Stomach smooth muscle (tissue), 2 donors: Measurements from ENCODE around the gene TRIM37.

Source experiments
- H3K27ac ChIP-seq: one replicate; pipeline ENCODE4 v1.7.0; 2013; ENCODE audit warnings: mild to moderate bottlenecking, low read length, inconsistent platforms
- H3K27me3 ChIP-seq, 2 donors: one replicate each; pipeline ENCODE4 v1.7.0; 2013; ENCODE audit warnings: low read length in 2 of 2; ENCODE audit not compliant: insufficient read depth in 2 of 2, control insufficient read depth in 1 of 2
- H3K36me3 ChIP-seq, 2 donors: one replicate each; pipeline ENCODE4 v1.7.0; 2013; ENCODE audit warnings: low read length in 2 of 2; ENCODE audit not compliant: control insufficient read depth in 2 of 2, insufficient read depth in 2 of 2
- H3K4me1 ChIP-seq: one replicate; pipeline ENCODE4 v1.7.0; 2013; ENCODE audit warnings: low read length; ENCODE audit not compliant: control insufficient read depth, insufficient read depth
- H3K4me3 ChIP-seq, 2 donors: one replicate each; pipeline ENCODE4 v1.7.0; 2013; ENCODE audit warnings: low read length in 2 of 2
- H3K9ac ChIP-seq, 2 donors: one replicate each; pipeline ENCODE4 v1.7.0; 2013; ENCODE audit warnings: low read length in 2 of 2, mild to moderate bottlenecking in 1 of 2
- H3K9me3 ChIP-seq, 2 donors: one replicate each; pipeline ENCODE4 v1.7.0; 2013; ENCODE audit warnings: low read length in 2 of 2; ENCODE audit not compliant: control insufficient read depth in 2 of 2
- donor health status: healthy.
- donor health status: Pancreatic carcinoma.

TRIM37 gene

GRCh38 chr17:59038734-59039133 is 67.9 kb downstream of the TRIM37 start:
- Histone ChIP-seq H3K27me3 (no peaks in the 10 kb centered on the region), H3K36me3 (peaks cover 18 to 23% of the 10 kb centered on the region in 2 donors), H3K27ac (no peak overlapping the region), H3K9me3 (no peaks in the 10 kb centered on the region), H3K9ac (no peak overlapping the region), H3K4me1 (no peaks in the 10 kb centered on the region), H3K4me3 (no peak overlapping the region)

DNA sequence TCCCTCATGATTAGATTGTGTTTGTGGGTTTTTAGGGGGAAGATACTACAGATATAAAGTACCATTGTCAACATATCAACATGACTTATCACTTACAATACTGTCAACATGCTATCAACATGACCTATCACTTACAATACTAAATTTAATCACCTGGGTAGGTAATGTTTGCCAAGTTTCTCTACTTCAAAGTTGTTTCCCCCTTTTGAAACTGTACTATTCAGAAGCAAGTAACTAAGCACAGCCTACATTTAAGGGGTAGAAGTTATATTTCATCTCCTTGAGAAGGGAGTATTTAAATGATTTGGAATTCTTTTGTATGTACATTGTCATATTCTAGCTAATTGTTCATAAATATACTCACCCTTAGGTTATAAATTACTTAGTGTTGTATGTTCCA is 68.7 kb downstream of the TRIM37 start:
- H3K4me3 ChIP-seq, result no peak overlapping the region
- peaks cover 12 to 16% of the 10 kb centered on the region in 2 donors for H3K36me3 ChIP-seq
- H3K27ac ChIP-seq, result no peak overlapping the region

DNA sequence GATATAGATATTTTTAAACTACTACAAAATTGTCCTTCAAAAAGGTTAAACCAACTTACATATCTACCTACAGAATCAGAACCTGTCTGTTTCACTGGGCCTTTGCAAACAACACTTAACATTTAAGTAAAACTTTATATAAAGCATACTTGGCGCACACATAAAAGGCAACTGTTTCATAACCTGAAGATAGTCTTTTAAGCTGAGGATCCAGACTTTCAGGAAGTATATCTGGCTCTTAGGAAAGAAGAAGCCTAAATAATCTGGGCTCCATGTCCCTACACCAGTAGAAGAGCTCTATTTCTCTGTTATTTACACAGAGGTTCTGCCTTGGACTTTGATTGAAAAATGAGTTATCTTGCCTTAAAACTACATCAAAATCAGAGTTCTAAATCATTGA is 75.9 kb downstream of the TRIM37 start:
- no peaks in the 10 kb centered on the region for H3K27me3 ChIP-seq
- peaks cover 4 to 7% of the 10 kb centered on the region in 2 donors for H3K36me3 ChIP-seq

More for the DNA sequence above, 68.7 kb downstream of the TRIM37 start:
- Histone ChIP-seq H3K4me1 (no peaks in the 10 kb centered on the region), H3K9ac (no peak overlapping the region), H3K9me3 (no peaks in the 10 kb centered on the region), H3K27me3 (no peaks in the 10 kb centered on the region)

GRCh38 chr17:59028328-59028727 is 78.4 kb downstream of the TRIM37 start:
- Histone ChIP-seq H3K36me3 (peaks cover 3 to 7% of the 10 kb centered on the region in 2 donors), H3K27ac (no peak overlapping the region), H3K4me3 (no peak overlapping the region), H3K9ac (no peak overlapping the region), H3K9me3 (no peaks in the 10 kb centered on the region), H3K4me1 (no peaks in the 10 kb centered on the region), H3K27me3 (no peaks in the 10 kb centered on the region)

More for the DNA sequence above, 75.9 kb downstream of the TRIM37 start:
- Histone ChIP-seq H3K4me1 (no peaks in the 10 kb centered on the region), H3K9me3 (no peaks in the 10 kb centered on the region), H3K9ac (no peak overlapping the region), H3K4me3 (no peak overlapping the region), H3K27ac (no peak overlapping the region)

DNA sequence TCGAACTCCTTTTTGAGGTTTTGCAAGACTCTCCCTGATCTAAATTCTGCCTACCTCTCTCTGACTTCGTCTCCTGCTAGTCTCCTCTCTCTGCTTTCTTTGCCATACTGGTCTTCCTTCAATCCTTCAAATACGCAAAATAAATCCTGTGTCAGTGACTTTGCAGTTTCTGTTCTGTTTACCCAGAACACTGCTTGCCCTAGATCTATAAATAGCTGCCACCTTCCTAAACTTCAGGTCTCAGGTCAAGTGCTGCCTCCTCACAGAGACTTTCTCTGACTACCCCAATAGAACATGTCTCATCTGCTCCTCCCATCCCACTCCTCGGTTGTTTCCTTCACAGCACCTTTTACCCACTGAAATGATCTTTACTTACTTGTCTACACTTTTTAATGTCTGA is 78.9 kb downstream of the TRIM37 start:
- no peak overlapping the region for H3K27ac ChIP-seq
- H3K9ac ChIP-seq, result no peak overlapping the region
- peaks cover 3 to 7% of the 10 kb centered on the region in 2 donors for H3K36me3 ChIP-seq

GRCh38 chr17:59026176-59026939 is 80.3 kb downstream of the TRIM37 start:
- H3K4me1 ChIP-seq, result no peaks in the 10 kb centered on the region
- no peak overlapping the region for H3K4me3 ChIP-seq
- no peak overlapping the region for H3K9ac ChIP-seq
- no peaks in the 10 kb centered on the region for H3K27me3 ChIP-seq
- H3K27ac ChIP-seq, result no peak overlapping the region
- no peaks in the 10 kb centered on the region for H3K9me3 ChIP-seq
- peaks cover 3 to 7% of the 10 kb centered on the region in 2 donors for H3K36me3 ChIP-seq

More for the DNA sequence above, 78.9 kb downstream of the TRIM37 start:
- no peaks in the 10 kb centered on the region for H3K27me3 ChIP-seq
- H3K9me3 ChIP-seq, result no peaks in the 10 kb centered on the region
- H3K4me3 ChIP-seq, result no peak overlapping the region
- no peaks in the 10 kb centered on the region for H3K4me1 ChIP-seq

DNA sequence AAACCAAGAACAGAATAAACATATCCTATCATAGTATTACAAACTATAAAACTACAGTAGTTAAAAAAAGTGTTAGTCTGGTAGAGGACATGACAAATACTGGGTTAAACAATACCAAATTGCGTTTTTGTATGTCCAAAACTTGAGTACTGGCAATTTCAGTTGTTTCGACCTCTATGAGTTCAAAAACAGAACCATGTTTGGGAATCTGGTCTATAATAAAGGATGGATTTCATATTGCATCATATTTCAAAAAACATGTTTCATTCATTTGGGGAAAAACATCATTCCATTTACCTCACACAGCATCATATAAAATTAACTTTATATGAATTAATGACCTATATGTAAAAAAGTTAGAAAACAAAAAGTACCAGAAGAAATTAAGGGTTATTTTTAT is 81.8 kb downstream of the TRIM37 start:
- no peaks in the 10 kb centered on the region for H3K4me1 ChIP-seq
- H3K27me3 ChIP-seq, result no peaks in the 10 kb centered on the region
- no peak overlapping the region for H3K9ac ChIP-seq
- no peak overlapping the region for H3K27ac ChIP-seq
- no peaks in the 10 kb centered on the region for H3K9me3 ChIP-seq
- H3K4me3 ChIP-seq, result no peak overlapping the region
- H3K36me3 ChIP-seq, result peaks cover 3 to 7% of the 10 kb centered on the region in 2 donors

DNA sequence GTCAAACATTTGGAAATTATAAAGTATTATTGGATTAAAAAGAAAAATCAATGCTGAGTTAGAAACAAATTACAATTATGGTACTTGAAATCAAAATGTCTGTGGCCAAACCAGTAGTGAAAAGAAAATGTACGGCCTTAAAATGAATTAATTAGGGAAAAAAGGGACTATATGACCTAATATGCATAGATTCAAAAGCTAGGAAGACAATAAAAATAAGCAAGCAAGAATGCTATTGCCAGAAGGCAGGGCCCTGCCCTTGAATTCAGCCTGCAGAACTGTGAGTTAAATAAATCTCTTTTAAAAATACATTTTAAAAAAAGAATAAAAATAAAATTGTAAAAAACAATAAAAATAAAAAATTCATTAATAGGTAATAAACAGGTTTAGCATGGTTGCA is 88.7 kb downstream of the TRIM37 start:
- Histone ChIP-seq H3K9ac (no peak overlapping the region), H3K36me3 (peaks cover 0 to 2% of the 10 kb centered on the region in 2 donors), H3K4me3 (no peak overlapping the region), H3K4me1 (no peaks in the 10 kb centered on the region), H3K27ac (no peak overlapping the region), H3K9me3 (no peaks in the 10 kb centered on the region), H3K27me3 (no peaks in the 10 kb centered on the region)

DNA sequence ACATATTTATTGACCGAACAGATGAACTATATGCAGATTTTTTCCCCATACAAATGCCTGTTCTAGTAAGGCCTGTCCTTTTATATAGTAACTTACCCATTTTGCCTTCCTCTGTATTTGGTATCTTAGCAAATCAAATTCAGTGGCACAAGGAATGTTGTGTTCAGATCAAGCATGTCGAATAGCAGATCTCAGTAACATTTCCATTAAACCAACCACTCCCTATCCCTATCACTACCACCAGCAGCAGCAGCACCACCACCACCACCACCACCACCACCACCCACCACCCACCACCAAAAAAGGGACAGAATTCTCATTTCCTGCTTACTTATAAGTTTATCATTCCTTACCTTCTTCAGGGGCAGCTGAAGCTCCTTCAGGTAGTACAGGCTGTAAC is 94.7 kb downstream of the TRIM37 start:
- Histone ChIP-seq H3K27me3 (no peaks in the 10 kb centered on the region), H3K9ac (no peak overlapping the region), H3K4me1 (no peaks in the 10 kb centered on the region), H3K4me3 (no peak overlapping the region), H3K9me3 (no peaks in the 10 kb centered on the region), H3K36me3 (peaks cover 13 to 21% of the 10 kb centered on the region in 2 donors), H3K27ac (no peak overlapping the region)

DNA sequence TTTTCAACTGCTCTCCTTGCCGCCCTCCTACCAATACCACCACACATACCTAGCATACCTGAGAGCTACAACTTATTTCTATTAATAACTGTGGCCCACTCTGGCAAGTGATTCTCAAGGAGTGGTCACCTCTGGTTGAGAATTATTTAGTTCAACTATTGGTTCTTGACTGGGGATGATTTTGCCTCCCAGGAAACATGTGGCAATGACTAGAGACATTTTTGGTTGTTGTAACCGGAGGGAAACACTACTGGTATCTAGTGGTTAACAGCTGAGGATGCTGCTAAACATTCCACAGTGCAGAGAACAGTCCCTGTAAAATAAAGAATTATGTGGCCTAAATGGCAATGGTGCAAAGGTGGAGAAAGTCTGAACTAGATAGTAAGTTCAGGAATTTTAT is 96.7 kb downstream of the TRIM37 start:
- Histone ChIP-seq H3K27ac (no peak overlapping the region), H3K4me1 (no peaks in the 10 kb centered on the region), H3K9ac (no peak overlapping the region), H3K27me3 (no peaks in the 10 kb centered on the region), H3K4me3 (no peak overlapping the region), H3K9me3 (no peaks in the 10 kb centered on the region), H3K36me3 (peaks cover 13 to 19% of the 10 kb centered on the region in 2 donors)

GRCh38 chr17:59008737-59009136 is 97.9 kb downstream of the TRIM37 start:
- no peaks in the 10 kb centered on the region for H3K27me3 ChIP-seq
- H3K9me3 ChIP-seq, result no peaks in the 10 kb centered on the region
- no peak overlapping the region for H3K27ac ChIP-seq
- no peaks in the 10 kb centered on the region for H3K4me1 ChIP-seq
- H3K36me3 ChIP-seq, result peaks cover 13 to 19% of the 10 kb centered on the region in 2 donors
- no peak overlapping the region for H3K9ac ChIP-seq
- no peak overlapping the region for H3K4me3 ChIP-seq
